ENCODE results near the gene DUSP19.
"Not testable (repeated sequence)": the region's sequence is repeated elsewhere in the genome, so short reads cannot be mapped to it uniquely, and the experiment has no call there.

The DUSP19 gene, protein sequence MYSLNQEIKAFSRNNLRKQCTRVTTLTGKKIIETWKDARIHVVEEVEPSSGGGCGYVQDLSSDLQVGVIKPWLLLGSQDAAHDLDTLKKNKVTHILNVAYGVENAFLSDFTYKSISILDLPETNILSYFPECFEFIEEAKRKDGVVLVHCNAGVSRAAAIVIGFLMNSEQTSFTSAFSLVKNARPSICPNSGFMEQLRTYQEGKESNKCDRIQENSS

DNA sequence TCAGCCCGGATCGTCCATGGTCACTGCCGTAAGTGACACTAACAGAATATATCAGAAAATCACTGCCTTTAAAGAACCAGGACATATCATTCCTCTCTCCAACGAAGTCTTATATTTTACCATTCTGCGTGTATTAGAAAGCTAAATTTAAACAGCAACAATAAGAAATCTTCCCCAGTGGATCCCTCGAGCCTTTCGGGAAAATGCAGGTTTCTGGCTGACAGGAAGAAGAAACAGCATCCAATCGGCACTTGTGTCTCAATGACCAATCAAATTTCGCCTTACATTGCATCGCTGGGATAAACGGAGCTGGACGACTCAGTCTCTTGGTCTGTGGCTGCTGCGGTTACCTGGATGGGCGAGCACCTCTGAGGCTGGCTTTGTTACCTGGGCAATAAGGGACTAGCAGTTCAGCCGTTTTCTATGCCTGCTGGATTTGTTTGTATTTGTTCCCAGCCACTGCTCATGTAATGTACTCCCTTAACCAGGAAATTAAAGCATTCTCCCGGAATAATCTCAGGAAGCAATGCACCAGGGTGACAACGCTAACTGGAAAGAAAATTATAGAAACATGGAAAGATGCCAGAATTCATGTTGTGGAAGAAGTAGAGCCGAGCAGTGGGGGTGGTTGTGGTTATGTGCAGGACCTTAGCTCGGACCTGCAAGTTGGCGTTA is at the start of gene DUSP19:
Gene DUSP19 (plus strand): TSS at position 284 of the 675 bp plus-strand sequence. CDS start 187 bp downstream, at position 471.
- peak; percentile 93 for DNase-seq (ENCODE audit: low spot score)

DNA sequence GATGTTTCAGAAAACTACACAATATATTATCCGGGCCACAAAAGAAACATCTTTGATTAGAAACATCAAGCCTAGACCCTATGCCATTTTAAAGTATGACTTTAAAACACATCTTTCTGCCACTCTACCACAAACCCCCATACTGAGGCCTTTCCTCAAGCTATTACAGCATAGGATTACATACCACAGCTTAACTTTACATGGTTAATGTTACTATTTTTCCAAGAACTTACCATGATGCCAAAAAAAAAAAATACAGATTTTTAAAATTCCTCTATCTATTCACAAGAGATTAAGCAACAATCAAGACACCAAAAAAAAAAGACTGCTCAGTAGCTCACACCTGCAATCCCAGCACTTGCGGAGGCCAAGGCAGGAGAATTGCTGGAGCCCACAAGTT is 49.3 kb upstream of the DUSP19 start:
- DNase-seq (ENCODE audit: low spot score), result peak; percentile 7

DNA sequence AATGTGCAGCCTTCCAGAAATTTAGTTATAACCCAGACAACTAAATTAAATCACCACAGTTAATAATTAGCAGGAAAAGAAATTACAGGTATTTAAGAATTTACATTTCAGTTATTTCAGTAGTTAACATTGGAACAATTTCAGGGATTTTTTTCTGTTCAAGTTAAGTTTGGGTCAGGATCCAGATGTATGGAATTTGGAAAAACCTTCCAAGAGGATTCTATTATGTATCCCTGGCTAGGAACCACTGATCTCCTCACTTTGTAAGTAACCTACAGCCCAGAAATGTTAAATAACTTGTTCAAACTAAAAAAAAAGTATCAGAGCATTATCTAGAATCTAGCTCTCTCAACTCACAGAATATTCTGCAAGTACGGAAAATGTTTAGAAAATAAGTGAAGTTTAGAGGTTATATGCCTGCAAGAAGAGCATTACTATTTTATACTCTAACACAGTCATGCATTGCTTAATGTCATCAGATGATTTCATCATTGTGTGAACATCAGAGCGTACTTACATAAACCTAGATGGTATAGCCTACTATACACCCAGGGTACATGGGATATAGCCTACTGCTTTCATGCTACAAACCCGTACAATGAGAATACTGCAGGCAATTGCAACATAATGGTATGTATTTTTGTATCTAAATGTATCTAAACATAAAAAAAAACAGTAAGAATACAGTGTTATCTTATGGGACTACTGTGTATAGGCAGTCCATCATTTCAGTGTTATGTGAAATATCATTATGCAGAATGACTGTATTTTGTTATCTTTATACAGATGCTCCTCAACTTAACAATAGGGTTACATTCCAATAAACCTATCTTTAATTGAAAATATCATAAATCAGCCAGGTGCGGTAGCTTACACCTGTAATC is 46.4 kb upstream of the DUSP19 start:
- DNase-seq (ENCODE audit: low spot score), result no peak

DNA sequence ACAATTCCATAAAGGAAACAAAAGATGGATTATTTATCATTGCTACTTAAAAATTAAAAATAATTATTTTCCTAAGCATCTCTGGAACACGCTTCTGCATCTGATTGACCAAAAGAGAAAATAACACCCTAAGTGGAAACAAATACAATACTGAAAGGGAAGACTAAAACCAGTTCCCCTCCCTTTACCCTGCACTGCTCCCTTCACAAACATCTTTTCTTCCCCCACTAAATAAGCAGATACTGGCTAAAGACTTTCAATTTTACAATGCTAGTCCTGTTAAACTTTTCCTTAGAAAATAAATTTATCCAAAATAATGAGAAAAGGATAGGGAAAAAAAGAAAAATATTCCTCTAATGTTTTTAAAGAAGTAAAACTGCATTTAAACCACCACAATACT is 44.6 kb upstream of the DUSP19 start:
- DNase-seq (ENCODE audit: low spot score), result no peak

DNA sequence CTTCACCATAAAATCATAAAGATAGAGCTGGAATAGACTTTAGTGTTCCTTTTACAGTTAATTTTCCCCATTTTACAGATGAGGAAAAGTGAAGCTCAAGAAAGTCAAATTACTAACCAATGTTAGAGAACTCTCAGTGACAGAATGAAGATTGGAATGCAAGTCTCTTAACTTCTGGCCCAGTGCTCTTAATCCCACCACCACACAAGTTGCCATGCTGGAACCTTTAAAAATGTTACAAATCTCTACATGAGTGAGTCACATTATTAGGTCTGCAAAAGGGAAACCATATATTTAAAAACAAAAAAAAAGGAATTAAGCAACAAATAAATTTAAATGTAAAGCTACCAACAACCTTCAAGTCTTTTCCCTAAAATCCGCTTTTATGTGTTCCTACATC is 43.7 kb upstream of the DUSP19 start:
- DNase-seq (ENCODE audit: low spot score), result no peak

DNA sequence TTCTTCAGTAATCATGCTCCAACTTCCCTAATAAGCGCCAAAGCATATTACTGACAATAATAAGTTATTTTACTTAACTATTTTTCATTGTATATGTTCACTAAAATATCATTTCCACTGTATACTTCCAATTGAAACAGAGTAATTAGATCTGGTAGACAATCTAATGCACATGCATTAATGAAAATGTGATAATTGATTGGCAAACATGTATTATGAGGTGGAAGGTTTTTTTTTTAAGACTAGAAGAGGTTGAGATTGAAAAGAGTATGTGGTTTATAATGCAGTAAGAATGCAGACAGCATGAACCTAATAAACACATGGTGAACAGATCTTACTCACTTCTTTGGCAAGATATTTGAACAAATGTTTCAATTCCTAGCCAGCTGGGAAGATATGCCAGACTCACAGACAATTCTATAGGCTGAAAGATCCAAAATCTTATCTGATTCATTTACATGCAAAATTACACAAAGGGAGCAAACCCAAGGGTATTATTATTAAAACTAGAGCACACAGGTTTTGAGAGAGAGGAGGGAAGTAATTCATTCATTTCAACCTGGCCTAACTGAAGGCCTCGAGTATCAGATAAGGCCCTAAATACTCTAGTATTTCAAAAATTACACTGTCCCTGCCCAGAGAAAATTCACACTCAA is 43.1 kb upstream of the DUSP19 start:
- peak; percentile 39 for DNase-seq (ENCODE audit: low spot score)

DNA sequence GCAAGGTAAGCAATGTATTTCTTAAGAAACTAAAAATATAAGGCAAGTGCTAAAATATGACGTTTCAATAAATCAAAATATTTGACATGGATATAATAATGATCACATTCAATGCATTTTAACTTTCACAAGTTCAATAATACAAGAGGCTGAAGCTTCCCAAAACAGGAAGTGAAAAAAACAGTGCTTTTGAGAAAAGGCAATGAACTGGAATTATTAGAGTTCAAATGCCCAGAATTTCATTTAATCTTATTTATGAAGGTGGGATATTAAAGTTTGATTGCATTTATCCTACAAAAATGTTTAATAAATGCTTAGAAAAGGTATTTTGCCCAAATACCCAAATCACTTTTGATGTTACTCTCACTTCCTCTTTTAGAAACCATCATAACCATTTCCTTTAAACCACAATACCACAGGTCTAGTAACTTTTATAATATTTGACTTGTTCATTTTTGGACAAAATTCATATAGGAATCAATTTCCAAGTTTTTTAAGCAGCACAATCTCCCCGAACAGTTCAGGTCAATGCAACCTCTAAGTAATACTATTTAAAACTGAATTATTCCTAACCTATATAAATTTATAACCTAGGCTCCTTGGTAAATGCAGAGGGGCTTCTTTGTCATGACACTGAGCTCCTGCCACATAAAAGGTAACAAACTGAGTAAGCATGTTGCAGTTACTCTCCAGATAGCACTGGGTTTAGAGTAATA is 42.4 kb upstream of the DUSP19 start:
- DNase-seq (ENCODE audit: low spot score), result no peak

DNA sequence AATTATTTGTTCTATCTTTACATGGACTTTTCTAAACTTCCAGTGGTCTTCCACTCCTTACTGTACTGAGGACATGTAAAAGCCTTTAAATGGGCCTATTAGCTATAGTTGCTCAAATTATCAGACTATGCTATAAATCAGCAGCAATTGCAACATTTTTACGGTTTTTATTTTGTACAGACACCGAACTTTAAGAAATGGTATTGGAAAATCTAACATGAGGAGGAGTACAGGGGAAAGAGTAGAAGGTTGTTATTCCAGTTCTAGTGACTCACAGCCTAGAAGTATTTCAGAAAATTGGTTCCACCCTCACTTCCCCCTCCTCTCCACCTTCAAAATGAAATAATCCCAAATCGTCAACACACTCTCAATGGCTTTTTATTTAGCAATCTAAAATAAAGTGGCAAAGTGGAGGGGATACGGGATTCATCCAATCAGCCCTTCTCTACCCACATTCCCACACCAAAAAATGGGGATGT is 41.4 kb upstream of the DUSP19 start:
- DNase-seq (ENCODE audit: low spot score), result peak; percentile 17

DNA sequence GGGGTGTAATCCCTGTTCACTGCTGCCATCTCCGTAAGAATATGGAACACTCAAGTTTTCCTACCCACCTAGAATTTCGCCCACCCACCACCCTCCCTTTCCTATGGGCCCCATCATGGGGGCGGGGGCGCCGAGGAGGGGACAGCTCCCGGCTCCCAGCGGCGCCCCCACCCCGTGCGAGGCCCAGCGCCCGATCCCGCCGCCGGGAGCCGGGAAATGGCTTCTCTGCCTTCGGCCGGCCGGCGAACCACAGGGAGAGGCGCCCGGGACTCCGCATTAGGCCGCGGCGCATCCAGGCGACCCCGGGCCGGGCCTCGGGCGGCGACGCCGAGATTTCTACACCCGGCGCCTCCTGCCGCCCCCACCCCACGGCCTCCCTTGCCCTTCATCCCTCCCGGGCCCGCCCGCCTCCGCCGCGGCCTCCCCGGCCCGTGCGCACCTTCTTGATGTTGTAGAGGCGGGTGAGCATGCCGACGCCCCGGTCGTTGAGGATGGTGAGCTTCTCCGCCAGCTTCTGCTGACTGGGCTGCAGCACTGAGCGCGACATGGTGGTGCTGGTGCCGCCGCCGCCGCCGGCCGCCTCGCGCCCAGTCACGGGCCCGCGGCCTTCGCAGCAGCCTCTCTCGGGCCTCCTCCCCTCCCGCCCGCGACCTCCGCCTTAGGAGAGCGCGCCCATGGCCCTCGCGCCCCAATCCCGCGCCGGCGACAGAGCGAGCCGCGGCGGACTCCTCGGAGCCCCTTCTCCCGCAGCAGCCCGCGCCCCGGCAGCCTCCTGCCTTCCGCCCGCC is 40.8 kb upstream of the DUSP19 start:
- peak; percentile 44 for DNase-seq (ENCODE audit: low spot score)

DNA sequence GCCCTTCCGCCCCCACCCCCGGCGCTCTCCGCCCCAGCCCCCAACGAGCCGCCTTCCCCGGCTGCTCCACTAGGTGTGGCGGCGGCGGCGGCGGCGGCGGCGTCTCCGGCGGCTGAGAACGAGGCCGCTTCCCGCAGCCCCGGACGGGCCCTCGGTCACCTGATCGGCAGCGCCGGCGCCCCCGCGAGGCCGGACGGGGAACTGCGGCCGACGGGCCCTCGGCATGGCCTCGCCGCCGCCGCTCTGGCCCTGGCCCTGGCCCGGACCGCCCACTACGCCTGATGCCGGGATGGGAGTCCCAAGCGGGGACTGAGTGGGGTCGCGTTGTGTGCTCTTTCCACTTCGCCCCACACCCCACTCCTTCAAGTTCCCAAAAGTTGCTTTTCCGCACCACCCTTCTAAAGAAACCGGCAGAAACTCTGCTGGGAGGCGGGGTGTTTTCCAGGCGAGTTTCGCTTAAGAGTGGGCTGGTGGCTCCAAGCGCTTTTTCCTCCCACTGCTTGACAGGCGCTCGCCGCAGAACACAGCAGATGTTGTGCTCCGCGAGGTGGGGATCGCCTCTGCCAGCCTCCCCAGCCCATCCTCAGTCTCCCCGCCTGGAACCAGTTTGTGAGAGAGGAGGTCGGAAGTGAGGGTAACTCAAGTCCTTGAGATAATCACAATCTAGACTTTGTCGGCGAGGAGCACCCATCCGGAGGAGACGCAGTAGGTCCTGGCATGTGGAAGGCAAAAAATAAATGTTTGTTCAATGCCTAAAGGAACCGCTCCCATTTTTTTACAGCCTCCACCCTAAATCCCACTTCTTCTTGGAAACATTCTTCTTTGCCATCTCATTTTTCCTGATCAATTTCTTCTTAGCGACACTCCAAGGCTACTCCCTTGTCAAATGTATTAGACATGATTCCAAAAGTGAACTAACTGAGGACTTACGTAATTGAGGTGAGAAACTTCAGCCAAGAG is 39.9 kb upstream of the DUSP19 start, which contains the start of gene NCKAP1:
Gene NCKAP1 (minus strand): TSS at position 117 of the 960 bp plus-strand sequence. CDS start 358 bp downstream, outside the sequence.
- DNase-seq (ENCODE audit: low spot score), result peak; percentile 97

DNA sequence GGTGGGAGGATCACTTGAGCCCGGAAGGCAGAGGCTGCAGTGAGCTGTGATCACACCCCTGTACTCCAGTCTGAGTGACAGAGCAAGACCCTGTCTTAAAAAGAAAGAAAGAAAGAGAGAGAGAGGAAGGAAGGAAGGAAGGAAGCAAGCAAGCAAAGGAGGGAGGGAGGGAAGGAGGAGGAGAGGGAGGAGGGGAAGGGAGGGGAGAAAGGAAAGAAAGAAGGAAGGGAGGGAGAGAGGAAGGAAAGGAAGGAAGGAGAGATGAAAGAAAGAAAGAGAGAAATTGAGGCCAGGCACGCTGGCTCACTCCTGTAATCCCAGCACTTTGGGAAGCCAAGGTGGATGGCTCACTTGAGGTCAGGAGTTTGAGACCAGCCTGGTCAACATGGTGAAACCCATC is 37.9 kb upstream of the DUSP19 start:
- DNase-seq (ENCODE audit: low spot score), result no peak

DNA sequence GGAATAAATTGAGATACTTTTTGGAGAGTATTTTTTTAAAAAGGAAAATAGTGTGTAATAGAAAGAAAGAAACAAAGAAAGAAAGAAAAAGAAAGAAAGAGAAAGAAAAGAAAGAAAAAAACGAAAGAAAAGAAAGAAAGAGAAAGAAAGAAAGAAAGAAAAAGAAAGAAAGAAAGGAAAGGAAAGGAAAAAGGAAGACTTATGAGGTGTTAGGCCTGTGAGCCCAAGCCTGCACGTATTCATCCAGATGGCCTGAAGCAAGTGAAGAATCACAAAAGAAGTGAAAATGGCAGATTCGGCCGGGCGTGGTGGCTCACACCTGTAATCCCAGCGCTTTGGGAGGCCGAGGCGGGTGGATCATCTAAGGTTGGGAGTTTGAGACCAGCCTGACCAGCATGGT is 35.0 kb upstream of the DUSP19 start:
- not testable (repeated sequence) for DNase-seq (ENCODE audit: low spot score)

DNA sequence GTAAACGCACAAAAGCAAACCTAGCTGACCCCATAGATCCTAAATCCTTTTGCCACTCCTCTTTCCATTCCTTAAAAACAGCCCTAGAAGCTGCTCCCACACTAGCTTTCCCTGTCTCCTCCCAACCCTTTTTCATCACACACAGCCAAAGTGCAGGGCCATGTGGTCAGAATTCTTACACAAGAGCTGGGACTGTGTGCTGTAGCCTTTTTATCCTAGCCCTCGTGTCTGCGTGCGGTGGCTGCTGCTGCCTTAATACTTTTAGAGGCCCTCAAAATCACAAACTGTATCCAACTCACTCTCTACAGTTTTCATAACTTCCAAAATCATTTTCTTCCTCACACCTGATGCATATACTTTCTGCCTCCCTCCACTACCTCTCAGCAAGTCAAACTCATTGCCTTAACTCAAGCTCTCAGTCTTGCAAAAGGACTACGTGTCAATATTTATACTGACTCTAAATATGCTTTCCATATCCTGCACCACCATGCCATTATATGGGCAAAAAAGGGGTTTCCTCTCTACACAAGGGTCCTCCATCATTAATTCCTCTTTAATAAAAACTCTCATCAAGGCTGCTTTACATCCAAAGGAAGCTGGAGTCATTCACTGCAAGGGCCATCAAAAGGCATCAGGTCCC is 30.9 kb upstream of the DUSP19 start:
- DNase-seq (ENCODE audit: low spot score), result not testable (repeated sequence)

DNA sequence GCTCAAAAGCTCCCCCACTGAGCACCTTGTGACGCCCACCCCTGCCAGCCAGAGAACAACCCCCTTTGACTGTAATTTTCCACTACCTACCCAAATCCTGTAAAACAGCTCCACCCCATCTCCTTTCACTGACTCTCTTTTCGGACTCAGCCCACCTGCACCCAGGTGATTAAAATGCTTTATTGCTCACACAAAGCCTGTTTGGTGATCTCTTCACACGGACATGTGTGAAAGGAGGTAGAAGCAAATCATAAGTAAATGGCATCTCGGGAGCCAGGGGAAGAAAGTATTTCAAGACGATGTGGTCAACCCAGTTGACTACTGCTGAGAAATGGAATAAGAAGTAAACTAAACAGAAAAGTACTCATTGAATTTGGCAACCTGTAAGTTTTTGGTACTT is 29.1 kb upstream of the DUSP19 start:
- no peak for DNase-seq (ENCODE audit: low spot score)

DNA sequence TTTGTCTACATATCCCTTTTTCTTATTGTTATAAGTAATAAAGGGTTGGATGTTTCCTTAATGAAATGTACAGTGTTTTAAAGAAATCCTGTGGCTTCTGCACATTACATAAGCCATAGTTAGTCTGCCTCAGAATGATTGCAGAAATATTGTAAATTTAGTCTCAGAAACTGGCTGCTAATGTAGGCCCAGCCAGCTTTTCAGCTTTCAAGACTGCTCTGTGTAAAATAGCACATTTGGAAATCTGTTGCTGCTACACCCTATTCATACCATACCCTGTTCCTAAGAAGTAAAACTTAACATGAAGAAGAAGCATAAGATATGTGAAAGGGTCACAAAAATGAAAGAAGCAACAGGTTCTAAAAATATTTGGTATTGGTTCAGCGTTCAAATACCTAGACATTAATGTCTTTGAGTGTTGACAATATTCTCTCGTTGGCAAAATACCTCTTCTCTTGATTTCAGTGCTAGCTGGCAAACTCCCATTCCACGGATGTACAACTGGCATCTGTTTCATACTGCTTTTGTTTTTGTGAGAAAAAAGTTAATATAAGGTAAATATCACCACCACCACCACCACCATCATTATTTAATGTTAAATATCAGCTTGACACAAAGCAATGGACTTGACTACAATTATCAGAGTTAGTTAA is 21.1 kb upstream of the DUSP19 start:
- no peak for DNase-seq (ENCODE audit: low spot score)

DNA sequence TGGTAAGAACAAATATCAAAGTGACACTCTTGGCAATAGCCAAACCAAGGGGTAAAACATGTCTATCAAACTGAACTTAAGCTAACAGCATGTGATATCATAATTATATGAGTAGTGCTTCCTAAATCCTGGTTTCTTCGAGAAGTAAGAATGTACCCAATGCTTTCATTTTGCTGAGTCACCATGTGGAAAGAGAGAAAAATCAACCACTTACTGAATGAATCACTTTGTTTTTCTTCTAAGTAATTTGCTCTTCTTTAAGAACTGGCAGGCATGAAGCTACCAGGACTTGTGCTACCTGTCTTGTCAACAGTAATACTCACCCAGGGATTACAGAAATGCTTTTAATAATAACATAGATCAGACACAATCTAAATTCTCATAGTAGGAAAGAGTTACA is 19.0 kb upstream of the DUSP19 start:
- DNase-seq (ENCODE audit: low spot score), result peak; percentile 68

DNA sequence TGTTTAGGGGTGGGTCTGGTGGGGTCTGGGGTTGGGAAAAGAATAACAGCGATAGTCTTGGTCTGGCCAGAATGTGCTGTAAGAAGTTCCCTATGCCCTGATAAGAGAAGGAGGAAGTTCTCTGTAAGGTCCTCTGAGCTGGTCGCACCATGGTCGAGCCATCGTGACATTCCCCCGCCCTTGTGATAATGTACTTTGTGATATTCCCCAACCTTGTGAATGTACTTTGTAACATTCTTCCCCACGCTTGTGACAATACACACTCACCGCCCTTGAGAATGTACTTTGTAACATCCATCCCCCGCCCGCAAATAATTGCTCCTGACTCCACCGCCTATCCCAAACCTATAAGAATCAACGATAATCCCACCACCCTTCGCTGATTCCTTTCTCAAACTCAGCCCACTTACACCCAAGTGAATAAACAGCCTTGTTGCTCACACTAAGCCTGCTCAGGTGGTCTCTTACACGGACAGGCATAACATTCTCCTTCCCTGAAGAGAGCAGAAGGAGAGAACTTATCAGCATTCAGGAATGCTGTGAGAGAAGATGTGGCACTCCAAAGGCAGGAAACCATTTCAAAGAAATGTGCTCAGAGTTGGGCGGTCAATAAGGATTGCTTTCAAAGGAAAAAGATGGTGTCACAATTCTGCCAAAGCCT is 17.8 kb upstream of the DUSP19 start:
- DNase-seq (ENCODE audit: low spot score), result no peak

DNA sequence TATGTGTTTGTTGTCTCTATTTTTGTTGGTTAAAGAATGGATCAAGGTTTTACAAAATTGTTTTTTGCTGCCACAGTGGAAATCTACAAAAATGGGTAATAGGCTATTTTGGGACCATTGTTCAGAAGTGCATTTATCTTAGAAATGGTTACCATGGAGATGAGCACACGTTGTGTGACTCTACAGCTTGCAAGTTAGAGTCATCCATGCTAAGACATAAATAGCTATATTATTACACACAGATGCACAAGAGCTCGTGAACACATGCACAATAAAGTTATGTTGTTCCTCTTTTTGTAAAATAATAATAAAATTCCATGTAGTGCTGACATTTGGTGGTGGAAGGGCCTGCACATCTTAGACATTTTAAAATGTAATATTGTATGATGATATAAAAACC is 15.5 kb upstream of the DUSP19 start:
- DNase-seq (ENCODE audit: low spot score), result peak; percentile 34
